K562 treated with DMSO at 1 percent for 24 hours (cell line): ENCODE results near the gene NCKAP5. TPM values are rescaled to one million over a fixed set of nuclear protein-coding genes. Genes with fewer than 3 reads are reported as not detected.

Experiments used
- total RNA-seq: library from RNA; unstranded; fragments of 300-600 nt; gene quantifications from 2 replicates; pipeline ENCODE4 v1.2.3, GENCODE V29; 2022; ENCODE audit warnings: low read depth; ENCODE audit not compliant: insufficient read depth

NCKAP5 gene
- not detected in 2 replicates for total RNA-seq

DNA sequence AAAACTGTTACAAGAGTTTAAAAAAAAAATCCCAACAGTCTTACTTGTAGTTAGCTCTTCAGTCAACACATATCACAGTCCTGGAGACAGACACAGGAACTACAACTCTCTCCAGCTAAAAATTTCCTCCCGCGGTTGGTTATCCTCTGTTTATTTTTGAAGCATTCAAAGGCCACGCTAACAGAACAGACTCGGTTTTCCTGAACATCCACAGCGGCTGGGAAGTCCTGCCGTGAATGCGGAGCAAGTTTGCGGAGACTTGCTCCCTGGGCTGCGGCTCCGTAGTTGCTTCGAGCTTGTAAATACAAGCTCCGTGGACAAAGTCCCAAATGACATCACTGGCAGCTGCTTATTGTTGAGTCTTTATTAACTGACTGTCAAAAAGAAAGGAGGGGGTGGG lies at the start of gene NCKAP5:
TSS of gene NCKAP5 (minus strand) at position 292 of the 400 bp plus-strand sequence. CDS start 50,937 bp downstream, outside the sequence.

DNA sequence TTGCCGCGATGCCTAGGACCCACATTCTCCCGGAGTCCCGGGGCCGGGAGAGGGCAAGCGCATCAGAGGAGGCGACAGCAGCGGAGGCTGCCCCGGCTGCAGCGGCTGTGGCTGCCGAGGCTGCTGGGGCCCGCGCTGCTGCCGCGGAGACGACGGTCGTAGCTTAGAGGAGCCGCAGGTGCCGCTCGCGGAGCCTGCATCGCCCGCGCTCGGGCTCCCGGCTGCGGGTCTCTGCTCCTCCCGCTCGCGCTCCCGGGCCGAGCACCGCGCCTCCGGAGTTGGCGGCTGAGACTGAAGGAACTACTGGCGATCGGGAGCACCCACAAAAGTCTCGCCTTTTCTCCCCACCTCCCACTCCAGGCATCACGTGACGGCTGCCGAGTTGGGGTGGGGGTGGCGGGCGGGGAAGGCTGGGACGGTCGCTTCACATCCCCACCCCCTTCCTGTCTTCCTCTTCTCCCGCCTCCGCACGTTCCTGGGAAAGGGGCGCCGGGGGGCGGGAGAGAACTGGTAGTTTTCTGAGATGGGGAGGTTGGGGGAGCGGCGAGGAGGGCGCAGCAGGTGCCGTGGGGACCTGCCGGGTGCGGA lies 898.3 kb downstream of the NCKAP5 start, which contains the start of gene LYPD1:
TSS of gene LYPD1 (minus strand) at position 298 of the 588 bp plus-strand sequence. CDS start at position 25, 273 bp downstream.

